CD4-positive, alpha-beta memory T cell (primary cell): ENCODE results near the gene HTD2. TPM values are rescaled to one million over a fixed set of nuclear protein-coding genes. Genes with fewer than 3 reads are reported as not detected.
A peak's percentile ranks its signal among the peaks of the same experiment; 100 is the strongest.

Source experiments
- CTCF ChIA-PET: fragments of 350-600 bp; sonication (Branson Sonifier 250); formaldehyde crosslinking; loops from one replicate; lab custom pipeline; 2021; ENCODE audit warnings: inconsistent platforms; ENCODE audit not compliant: partially characterized antibody; lab: Charles Lee
- POLR2A ChIA-PET: fragments of 350-600 bp; sonication (Branson Sonifier 250); formaldehyde crosslinking; loops from one replicate; lab custom pipeline; 2021; ENCODE audit not compliant: partially characterized antibody; lab: Charles Lee
- DNase-seq, 5 donors: peaks; one replicate each; pipeline versions ENCODE4 v3.0.0 to v3.0.0-alpha.2; 2020 to 2022; ENCODE audit warnings: mixed read lengths in 1 of 5
- H3K27ac ChIP-seq: one replicate; pipeline ENCODE4 v1.7.0; 2013; ENCODE audit warnings: low read depth, low read length
- H3K27me3 ChIP-seq: 2 replicates; pipeline ENCODE4 v1.7.0; 2013; ENCODE audit warnings: mild to moderate bottlenecking, low read length, moderate library complexity; ENCODE audit not compliant: insufficient read depth
- H3K36me3 ChIP-seq: 2 replicates; pipeline ENCODE4 v1.7.0; 2013; ENCODE audit warnings: mild to moderate bottlenecking, low read length, moderate library complexity; ENCODE audit not compliant: insufficient read depth
- H3K4me1 ChIP-seq: 2 replicates; pipeline ENCODE4 v1.7.0; 2013; ENCODE audit warnings: mild to moderate bottlenecking, low read length, moderate library complexity; ENCODE audit not compliant: insufficient read depth
- H3K4me3 ChIP-seq, 2 donors: one replicate each; pipeline ENCODE4 v1.7.0; 2013; ENCODE audit warnings: low read length in 2 of 2, mild to moderate bottlenecking in 1 of 2
- H3K9me3 ChIP-seq, 2 donors: one replicate each; pipeline ENCODE4 v1.7.0; 2013; ENCODE audit warnings: low read length in 2 of 2, control low read depth in 1 of 2; ENCODE audit not compliant: control insufficient read depth in 1 of 2
- H3K27ac Mint-ChIP-seq, 7 donors: one replicate each; pipeline ENCODE4 v1.8.0; 2020 to 2021; ENCODE audit warnings: mixed read lengths in 7 of 7, mild to moderate bottlenecking in 6 of 7, inconsistent platforms in 3 of 7, moderate library complexity in 3 of 7
- H3K27me3 Mint-ChIP-seq, 2 donors: one replicate each; pipeline ENCODE4 v1.8.0; 2020 to 2021; ENCODE audit warnings: mixed read lengths in 2 of 2
- H3K36me3 Mint-ChIP-seq, 2 donors: one replicate each; pipeline ENCODE4 v1.8.0; 2020 to 2021; ENCODE audit warnings: mixed read lengths in 2 of 2, inconsistent platforms in 1 of 2, mild to moderate bottlenecking in 1 of 2
- H3K4me1 Mint-ChIP-seq, 4 donors: one replicate each; pipeline ENCODE4 v1.8.0; 2020 to 2021; ENCODE audit warnings: mixed read lengths in 4 of 4, mild to moderate bottlenecking in 1 of 4
- H3K4me3 Mint-ChIP-seq, 8 donors: one replicate each; pipeline ENCODE4 v1.8.0; 2020 to 2021; ENCODE audit warnings: mixed read lengths in 8 of 8, mild to moderate bottlenecking in 7 of 8, moderate library complexity in 6 of 8, inconsistent platforms in 3 of 8
- H3K9me3 Mint-ChIP-seq, 8 donors: one replicate each; pipeline ENCODE4 v1.8.0; 2020 to 2021; ENCODE audit warnings: mixed read lengths in 8 of 8, mild to moderate bottlenecking in 5 of 8, inconsistent platforms in 3 of 8, moderate library complexity in 1 of 8
- intact Hi-C: fragments of 100-400 bp; cut with micrococcal nuclease; formaldehyde crosslinking; loops from one replicate; pipeline ENCODE4 v1.15.1; 2023
- polyA plus RNA-seq, 2 donors: library from polyadenylated mRNA; unstranded; fragments of 300-500 nt; fragmentation: Illumina TruSeq; gene quantifications; one replicate each; pipeline ENCODE4 v1.2.3, GENCODE V29; 2021
- total RNA-seq, 2 experiments: library from RNA; stranded (reverse); gene quantifications; one replicate each; pipeline ENCODE4 v1.2.3, GENCODE V29; 2021

HTD2 gene
- total and polyA plus RNA-seq, 4 experiments from 2014 or later: 9.2 to 28.8 (median 17.8) TPM

DNA sequence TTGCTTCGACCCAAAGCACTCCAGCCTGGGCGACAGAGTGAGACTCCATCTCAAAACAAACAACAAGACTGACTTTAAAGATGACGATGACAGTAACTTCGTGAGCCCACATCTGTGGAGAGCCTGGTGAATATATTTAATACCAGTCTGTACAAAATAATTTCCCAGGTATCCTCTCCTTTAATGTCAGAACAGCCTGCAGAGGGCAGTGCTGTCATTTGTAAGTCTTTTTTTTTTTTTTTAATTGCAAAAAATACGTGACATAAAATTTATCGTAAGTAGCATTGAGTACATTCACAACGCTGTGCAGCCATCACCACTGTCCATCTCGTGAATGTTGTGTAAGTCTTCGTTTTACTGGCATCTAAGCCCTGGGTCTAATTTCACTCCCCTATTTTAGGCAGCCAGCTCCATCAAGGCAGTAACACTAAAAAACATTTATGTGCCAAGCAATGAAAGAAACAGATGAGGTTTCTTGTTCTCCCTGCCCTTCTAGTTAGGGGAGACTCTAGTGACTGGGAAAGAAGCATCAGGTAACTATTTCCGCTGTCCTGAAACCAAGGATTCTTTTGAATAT, 1.4 kb downstream of the HTD2 start:
- H3K27ac ChIP-seq: peak overlapping the region; percentile 93
- POLR2A ChIA-PET: interaction anchor here (1.5 to 4.0 kb wide), 8 partner anchors 13 to 226 kb away, joined by 5 to 40 read pairs (median 18); partner anchors contain the start of genes ABHD6, KCTD6, PDHB and PXK

DNA sequence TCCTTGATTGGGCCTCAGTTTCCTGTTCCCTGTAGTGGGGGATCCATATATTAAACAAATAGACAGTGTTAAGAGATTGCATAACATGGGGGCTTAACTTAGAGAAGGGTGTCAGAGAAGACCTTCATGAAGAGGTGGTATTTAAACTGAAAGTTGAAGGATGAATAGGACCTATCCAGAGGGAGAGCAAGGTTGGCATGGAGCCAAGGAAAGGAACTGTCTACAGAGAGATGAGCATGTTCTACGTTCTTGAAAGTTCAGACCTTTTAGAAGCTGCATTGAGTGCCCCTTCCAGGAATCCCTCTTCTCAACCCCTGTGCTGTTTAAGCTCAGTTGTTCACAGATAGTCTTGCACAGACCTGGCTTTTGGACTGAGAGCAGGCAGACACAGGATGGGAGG, 2.4 kb downstream of the HTD2 start:
- no peaks in the 10 kb centered on the region for H3K27me3 ChIP-seq
- Mint-ChIP-seq H3K4me3 (peak overlapping the region in 7 of 8 donors; percentile 12 to 100 (median 52)), H3K36me3 (peaks cover 18 to 47% of the 10 kb centered on the region in 2 donors), H3K27ac (peak overlapping the region; percentile 38 to 99 (median 68)), H3K27me3 (no peaks in the 10 kb centered on the region), H3K4me1 (peaks cover 24 to 45% (median 33%) of the 10 kb centered on the region in 4 donors), H3K9me3 (peaks cover 0 to 2% (median 0%) of the 10 kb centered on the region in 8 donors)
- DNase-seq: no peak
- peak overlapping the region; percentile 18 for H3K27ac ChIP-seq
- intact Hi-C loops: loop anchor here (5.0 kb wide), 2 partner anchors 131 to 1626 kb away; partner anchors contain the start of gene TASOR
- no peaks in the 10 kb centered on the region for H3K9me3 ChIP-seq
- H3K4me1 ChIP-seq: peaks cover 27% of the 10 kb centered on the region
- ChIA-PET POLR2A (interaction anchor here (4.0 kb wide), 1 partner anchor 125 kb away, joined by 31 read pairs; the partner anchor contains the start of gene PDHB), CTCF (interaction anchor here (1.1 to 5.9 kb wide), 11 partner anchors 9 to 321 kb away, joined by 3 to 89 read pairs (median 17); partner anchors contain the start of genes ABHD6, KCTD6 and PXK)
- H3K36me3 ChIP-seq: peaks cover 20% of the 10 kb centered on the region
- no peak overlapping the region for H3K4me3 ChIP-seq

More for the DNA sequence above, 1.4 kb downstream of the HTD2 start:
- DNase-seq: peak; percentile 45 to 70 (median 60)
- H3K27ac Mint-ChIP-seq: peak overlapping the region; percentile 62 to 99 (median 87)
- H3K4me1 ChIP-seq: peaks cover 27% of the 10 kb centered on the region
- CTCF ChIA-PET: interaction anchor here (0.6 to 5.9 kb wide), 23 partner anchors 10 to 322 kb away, joined by 3 to 89 read pairs (median 12); partner anchors contain the start of genes ABHD6, KCTD6, PDHB and PXK
- peaks cover 23 to 37% (median 30%) of the 10 kb centered on the region in 4 donors for H3K4me1 Mint-ChIP-seq
- peak overlapping the region; percentile 79 to 100 (median 98) for H3K4me3 Mint-ChIP-seq
- no peaks in the 10 kb centered on the region for H3K27me3 Mint-ChIP-seq
- no peaks in the 10 kb centered on the region for H3K27me3 ChIP-seq
- H3K4me3 ChIP-seq: peak overlapping the region; percentile 52 to 80
- peaks cover 14% of the 10 kb centered on the region for H3K36me3 ChIP-seq
- intact Hi-C loops: loop anchor here (1.0 to 5.0 kb wide), 5 partner anchors 13 to 1625 kb away; partner anchors contain the start of gene TASOR
- H3K36me3 Mint-ChIP-seq: peaks cover 15 to 37% of the 10 kb centered on the region in 2 donors
- peaks cover 0 to 2% (median 0%) of the 10 kb centered on the region in 8 donors for H3K9me3 Mint-ChIP-seq
- no peaks in the 10 kb centered on the region for H3K9me3 ChIP-seq

DNA sequence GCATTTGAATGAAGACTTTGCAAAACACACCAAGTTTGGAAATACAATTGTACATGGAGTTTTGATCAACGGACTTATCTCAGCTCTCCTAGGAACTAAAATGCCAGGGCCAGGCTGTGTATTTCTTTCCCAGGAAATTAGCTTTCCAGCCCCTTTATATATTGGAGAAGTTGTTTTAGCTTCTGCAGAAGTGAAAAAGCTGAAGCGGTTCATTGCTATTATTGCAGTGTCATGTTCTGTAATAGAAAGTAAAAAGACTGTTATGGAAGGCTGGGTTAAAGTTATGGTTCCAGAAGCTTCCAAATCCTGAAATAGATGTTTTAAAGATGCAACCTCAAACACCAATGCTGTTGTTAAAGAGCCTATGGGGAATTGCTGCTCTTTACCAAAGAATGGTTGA, 11.5 kb downstream of the HTD2 start:
- Mint-ChIP-seq H3K36me3 (peaks cover 19 to 60% of the 10 kb centered on the region in 2 donors), H3K4me3 (no peak overlapping the region), H3K9me3 (no peaks in the 10 kb centered on the region), H3K27ac (peak overlapping the region in 1 of 7 donors; percentile 82), H3K27me3 (no peaks in the 10 kb centered on the region), H3K4me1 (peaks cover 3 to 10% (median 6%) of the 10 kb centered on the region in 4 donors)
- H3K9me3 ChIP-seq: no peaks in the 10 kb centered on the region
- ChIA-PET POLR2A (no interaction called here), CTCF (interaction anchor here (1.2 to 6.6 kb wide), 4 partner anchors 10 to 249 kb away, joined by 3 to 50 read pairs (median 21); partner anchors contain the start of genes HTD2 and RPP14)
- DNase-seq: no peak
- intact Hi-C loops: no loop called here
- peaks cover 31% of the 10 kb centered on the region for H3K36me3 ChIP-seq
- no peaks in the 10 kb centered on the region for H3K27me3 ChIP-seq
- no peak overlapping the region for H3K27ac ChIP-seq
- no peak overlapping the region for H3K4me3 ChIP-seq
- H3K4me1 ChIP-seq: no peaks in the 10 kb centered on the region

- CTCF ChIA-PET: interaction anchor here (0.6 to 7.0 kb wide), 12 partner anchors 8 to 309 kb away, joined by 3 to 62 read pairs (median 5); partner anchors contain the start of genes HTD2, PXK and RPP14
- H3K4me1 Mint-ChIP-seq: peaks cover 7 to 23% (median 16%) of the 10 kb centered on the region in 4 donors
Observed at GRCh38 chr3:58321791-58322190, 15.5 kb downstream of the HTD2 start.

DNA sequence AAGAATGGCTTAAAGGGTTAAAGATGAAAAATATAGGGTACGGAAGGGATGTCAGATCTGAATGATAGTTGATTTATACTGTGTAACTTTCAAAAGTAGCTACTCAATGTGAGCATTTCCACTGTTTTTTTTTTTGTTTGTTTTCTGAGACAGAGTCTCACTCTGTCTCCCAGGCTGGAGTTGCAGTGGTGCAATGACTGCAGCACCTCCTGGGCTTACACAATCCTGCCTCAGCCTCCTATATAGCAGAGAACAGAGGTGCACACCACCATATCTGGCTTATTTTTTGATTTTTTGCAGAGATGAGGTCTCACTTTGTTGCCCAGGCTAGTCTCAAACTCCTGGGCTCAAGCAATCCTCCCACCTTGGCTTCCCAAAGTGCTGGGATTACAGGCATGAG, 16.5 kb downstream of the HTD2 start:
- Histone ChIP-seq H3K36me3 (peaks cover 4% of the 10 kb centered on the region), H3K27me3 (no peaks in the 10 kb centered on the region), H3K9me3 (no peaks in the 10 kb centered on the region), H3K27ac (no peak overlapping the region), H3K4me3 (no peak overlapping the region), H3K4me1 (peaks cover 18% of the 10 kb centered on the region)
- no peak for DNase-seq
- Mint-ChIP-seq H3K27ac (no peak overlapping the region), H3K9me3 (no peaks in the 10 kb centered on the region), H3K27me3 (no peaks in the 10 kb centered on the region), H3K4me1 (peaks cover 7 to 23% (median 16%) of the 10 kb centered on the region in 4 donors), H3K4me3 (no peak overlapping the region), H3K36me3 (peaks cover 4 to 21% of the 10 kb centered on the region in 2 donors)
- POLR2A ChIA-PET: no interaction called here
- intact Hi-C loops: no loop called here
- CTCF ChIA-PET: interaction anchor here (6.6 to 7.0 kb wide), 2 partner anchors 15 to 94 kb away, joined by 50 to 62 read pairs; partner anchors contain the start of genes HTD2 and RPP14

More at GRCh38 chr3:58321791-58322190, 15.5 kb downstream of the HTD2 start:
- H3K27me3 Mint-ChIP-seq: no peaks in the 10 kb centered on the region
- H3K27ac Mint-ChIP-seq: no peak overlapping the region
- Histone ChIP-seq H3K9me3 (no peaks in the 10 kb centered on the region), H3K27me3 (no peaks in the 10 kb centered on the region), H3K4me1 (peaks cover 18% of the 10 kb centered on the region), H3K36me3 (peaks cover 12% of the 10 kb centered on the region), H3K4me3 (no peak overlapping the region), H3K27ac (no peak overlapping the region)
- intact Hi-C loops: loop anchor here (1.0 to 2.0 kb wide), 5 partner anchors 11 to 309 kb away; partner anchors contain the start of genes HTD2, PXK and RPP14
- H3K4me3 Mint-ChIP-seq: no peak overlapping the region
- H3K36me3 Mint-ChIP-seq: peaks cover 4 to 31% of the 10 kb centered on the region in 2 donors
- no peak for DNase-seq
- H3K9me3 Mint-ChIP-seq: no peaks in the 10 kb centered on the region
- POLR2A ChIA-PET: interaction anchor here (2.0 kb wide), 1 partner anchor 15 kb away, joined by 9 read pairs; the partner anchor contains the start of genes HTD2 and RPP14

DNA sequence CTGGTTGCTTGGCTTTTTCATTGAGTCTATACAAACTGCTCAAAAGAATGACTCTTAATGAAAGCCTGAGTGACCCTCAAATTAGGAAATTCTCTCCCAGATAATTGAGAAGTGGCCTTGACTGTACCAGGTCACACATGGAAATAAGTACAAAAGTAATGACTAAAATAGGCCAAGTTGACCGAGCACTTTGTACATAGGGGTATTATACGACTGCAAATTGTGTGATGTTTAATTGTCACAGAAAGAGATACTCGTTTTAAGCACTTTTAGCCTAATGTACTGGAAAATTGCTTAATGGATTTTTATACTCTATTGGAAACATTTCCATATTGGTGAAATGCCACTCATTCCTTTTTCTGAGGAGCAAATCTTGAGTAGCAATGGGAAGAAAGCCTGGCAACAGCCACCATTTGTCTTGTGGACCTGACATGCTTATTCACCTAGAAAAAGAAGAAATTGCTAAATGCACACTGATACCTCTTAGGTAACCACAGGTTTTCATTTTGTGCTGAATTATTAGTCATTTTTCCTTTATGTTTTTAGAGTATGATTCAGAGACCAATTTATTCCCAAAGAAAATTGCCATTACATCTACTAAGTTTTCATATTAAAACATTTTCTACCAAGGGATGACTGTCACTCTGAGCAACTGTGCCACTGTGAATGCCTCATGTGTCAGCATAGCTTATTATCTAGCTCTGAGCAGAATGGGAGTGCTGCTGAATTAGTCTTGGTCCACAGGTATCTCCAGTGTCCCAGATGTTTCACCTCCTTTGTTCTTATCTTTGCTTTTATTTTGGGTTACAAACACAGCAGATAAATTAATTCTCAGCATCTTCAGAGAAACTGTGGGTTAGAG, 17.4 kb downstream of the HTD2 start:
- intact Hi-C loops: no loop called here
- no peak overlapping the region for H3K27ac ChIP-seq
- H3K36me3 Mint-ChIP-seq: peaks cover 0 to 12% of the 10 kb centered on the region in 2 donors
- no peaks in the 10 kb centered on the region for H3K36me3 ChIP-seq
- H3K4me3 Mint-ChIP-seq: peak overlapping the region in 1 of 8 donors; percentile 7
- H3K4me1 ChIP-seq: peaks cover 18% of the 10 kb centered on the region
- CTCF ChIA-PET: interaction anchor here (1.2 to 7.0 kb wide), 4 partner anchors 16 to 210 kb away, joined by 3 to 62 read pairs (median 4); partner anchors contain the start of genes HTD2 and RPP14
- peaks cover 7 to 23% (median 16%) of the 10 kb centered on the region in 4 donors for H3K4me1 Mint-ChIP-seq
- POLR2A ChIA-PET: interaction anchor here (1.4 kb wide), 1 partner anchor 109 kb away, joined by 4 read pairs; no protein-coding TSS in a partner anchor
- H3K9me3 Mint-ChIP-seq: no peaks in the 10 kb centered on the region
- DNase-seq: no peak
- H3K27ac Mint-ChIP-seq: peak overlapping the region; percentile 58 to 87 (median 77)
- no peaks in the 10 kb centered on the region for H3K27me3 ChIP-seq
- no peaks in the 10 kb centered on the region for H3K9me3 ChIP-seq
- no peaks in the 10 kb centered on the region for H3K27me3 Mint-ChIP-seq
- no peak overlapping the region for H3K4me3 ChIP-seq
